Mucosa of gallbladder (tissue), 1 donor: ENCODE measurements around the gene CASP14. TPM values are rescaled to one million over a fixed set of nuclear protein-coding genes. Genes with fewer than 3 reads are reported as not detected.
"Not testable (repeated sequence)": the region's sequence is repeated elsewhere in the genome, so short reads cannot be mapped to it uniquely, and the experiment has no call there.

Source experiments
- DNase-seq: peaks from one replicate; pipeline ENCODE4 v3.0.0-alpha.2; 2020; ENCODE audit warnings: low spot score
- total RNA-seq: library from RNA; stranded (reverse); gene quantifications from one replicate; pipeline ENCODE4 v1.2.1, GENCODE V29; 2021
- donor health status: DM: no; HTN: no; CAD: no.

The CASP14 gene, protein sequence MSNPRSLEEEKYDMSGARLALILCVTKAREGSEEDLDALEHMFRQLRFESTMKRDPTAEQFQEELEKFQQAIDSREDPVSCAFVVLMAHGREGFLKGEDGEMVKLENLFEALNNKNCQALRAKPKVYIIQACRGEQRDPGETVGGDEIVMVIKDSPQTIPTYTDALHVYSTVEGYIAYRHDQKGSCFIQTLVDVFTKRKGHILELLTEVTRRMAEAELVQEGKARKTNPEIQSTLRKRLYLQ
- total RNA-seq: not detected

DNA sequence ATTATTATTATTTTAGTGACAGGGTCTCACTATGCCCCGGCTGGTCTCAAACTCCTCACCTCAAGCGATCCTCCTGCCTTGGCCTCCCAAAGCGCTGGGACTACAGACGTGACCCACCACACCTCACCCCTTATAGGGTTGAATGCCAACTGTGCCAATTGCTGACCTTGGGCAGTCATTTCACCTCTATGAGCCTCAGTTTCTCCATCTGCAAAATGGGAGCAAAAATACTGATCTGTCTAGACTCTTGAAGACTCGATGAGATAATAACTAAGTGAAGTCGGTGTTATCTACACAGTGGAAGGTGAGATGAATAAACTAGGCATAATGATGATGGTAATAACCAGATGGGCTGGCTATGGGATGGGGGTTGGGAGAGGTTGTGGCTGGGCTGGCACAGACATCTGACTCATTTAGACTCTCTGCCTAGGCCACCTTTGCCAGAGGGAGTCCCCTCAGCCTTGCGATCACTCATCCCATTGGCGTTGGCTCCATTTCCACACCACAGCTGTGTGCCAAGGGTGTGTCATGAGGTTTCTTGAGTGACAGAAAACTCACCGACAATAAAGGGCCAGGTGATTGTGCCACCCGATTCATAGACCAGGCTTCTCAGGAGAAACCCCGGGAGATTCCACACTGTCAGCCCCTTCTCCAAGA lies at the start of gene CASP14:
Gene CASP14 (plus strand): TSS at position 596 of the 657 bp plus-strand sequence. CDS start 2,772 bp downstream, outside the sequence.
- no peak for DNase-seq

DNA sequence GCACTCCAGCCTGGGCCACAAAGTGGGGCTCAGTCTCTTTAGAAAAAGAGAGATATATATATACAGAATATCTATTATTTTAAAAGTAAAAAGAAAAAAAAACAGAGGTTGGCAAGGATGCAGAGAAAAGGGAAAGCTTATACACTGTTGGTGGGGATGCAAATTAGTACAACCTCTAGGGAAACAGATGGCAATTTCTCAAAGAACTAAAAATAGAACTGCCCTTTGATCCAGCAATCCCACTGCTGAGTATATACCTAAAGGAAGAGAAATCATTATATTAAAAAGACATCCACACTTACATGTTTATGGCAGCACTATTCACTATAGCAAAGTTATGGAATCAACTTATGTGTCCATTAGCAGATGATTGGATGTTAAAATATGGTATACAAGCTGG lies 41.0 kb upstream of the CASP14 start:
- DNase-seq: no peak

DNA sequence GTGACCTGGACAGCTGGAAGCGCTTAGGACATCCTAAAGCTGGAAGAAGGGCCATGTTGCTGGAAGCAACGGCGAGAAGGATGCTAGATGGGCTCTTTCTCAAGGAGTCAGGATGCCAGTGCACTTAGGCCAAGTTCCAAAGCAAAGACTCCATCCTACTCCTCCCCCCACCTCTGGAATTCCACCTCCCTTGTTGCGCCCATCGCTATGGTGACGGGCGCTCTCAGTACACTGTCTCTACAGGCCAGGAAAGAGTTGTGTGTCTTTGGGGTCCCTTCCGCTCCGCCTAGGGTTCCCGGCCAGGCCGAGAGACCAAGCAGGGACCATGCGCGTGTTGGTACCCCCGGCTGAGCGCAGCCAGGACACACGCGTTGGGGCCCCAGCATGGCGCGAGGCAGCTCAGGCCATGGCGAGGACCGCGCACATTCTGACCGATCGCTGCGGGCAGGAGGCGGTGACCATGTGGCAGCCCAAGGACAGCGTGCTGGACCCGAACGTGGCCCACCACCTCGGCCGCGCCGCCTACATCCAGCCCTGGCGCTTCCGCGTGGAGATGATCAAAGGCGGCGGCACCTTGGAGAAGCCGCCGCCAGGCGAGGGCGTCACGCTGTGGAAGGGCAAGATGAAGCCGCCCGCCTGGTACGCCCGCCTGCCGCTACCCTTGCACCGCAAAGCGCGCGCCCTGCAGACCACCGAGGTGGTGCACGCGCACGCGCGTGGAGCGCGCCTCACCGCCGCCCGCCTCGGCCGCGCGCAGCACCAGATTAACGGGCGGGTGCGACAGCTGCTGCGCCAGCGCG lies 38.6 kb upstream of the CASP14 start:
- no peak for DNase-seq

DNA sequence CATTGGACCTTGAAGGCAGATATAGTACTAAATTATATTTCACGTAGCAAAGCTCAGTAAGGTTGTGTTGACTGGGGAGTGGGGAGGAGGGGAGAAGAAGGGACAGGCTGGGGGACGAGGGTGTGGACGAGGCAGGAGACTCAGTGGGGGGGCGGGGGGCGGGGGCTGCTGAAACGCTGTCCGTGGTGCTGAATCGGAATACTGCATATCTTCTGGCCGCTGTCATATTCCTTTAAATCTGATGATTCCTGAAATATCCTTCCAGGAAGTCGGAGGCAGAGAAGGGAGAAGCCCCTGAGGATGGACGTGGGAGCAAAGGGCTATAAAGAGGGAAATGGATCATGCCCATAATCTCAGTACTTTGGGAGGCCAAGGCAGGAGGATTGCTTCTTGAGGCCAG lies 34.7 kb upstream of the CASP14 start:
- DNase-seq: no peak

DNA sequence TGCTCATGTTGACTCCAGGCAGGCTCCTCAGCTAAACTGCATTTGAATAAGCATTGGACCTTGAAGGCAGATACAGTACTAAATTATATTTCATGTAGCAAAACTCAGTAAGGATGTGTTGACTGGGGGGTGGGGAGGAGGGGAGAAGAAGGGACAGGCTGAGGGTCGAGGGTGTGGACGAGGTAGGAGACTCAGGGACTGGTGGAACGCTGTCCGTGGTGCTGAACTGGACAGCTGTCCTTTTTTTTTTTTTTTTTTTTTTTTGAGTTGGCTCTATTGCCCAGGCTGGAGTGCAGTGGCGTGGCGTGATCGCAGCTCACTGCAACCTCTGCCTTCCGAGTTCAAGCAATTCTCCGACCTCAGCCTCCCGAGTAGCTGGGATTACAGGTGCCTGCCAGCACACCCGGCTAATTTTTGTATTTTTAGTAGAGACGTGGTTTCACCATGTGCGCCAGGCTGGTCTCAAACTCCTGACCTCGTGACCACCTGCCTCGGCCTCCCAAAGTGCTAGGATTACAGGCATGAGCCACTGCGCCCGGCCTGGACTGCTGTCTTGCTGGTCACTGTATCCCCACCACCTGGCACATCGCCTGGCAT lies 33.2 kb upstream of the CASP14 start:
- no peak for DNase-seq

DNA sequence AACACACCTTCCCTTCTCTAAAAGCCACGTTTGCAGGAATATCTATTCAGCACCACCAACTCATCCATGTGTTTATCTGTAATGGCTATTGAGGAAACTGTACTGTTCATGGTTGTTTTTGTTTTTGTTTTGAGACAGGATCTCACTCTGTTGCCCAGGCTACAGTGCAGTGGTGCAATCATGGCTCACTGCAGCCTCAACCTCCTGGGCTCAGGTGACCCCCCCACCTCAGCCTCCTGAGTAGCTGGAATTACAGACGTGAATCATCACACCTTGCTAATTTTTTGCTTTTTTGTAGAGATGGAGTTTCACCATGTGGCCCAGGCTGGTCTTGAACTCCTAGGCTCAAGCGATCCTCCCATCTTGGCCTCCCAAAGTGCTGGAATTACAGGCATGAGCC lies 30.4 kb upstream of the CASP14 start:
- not testable (repeated sequence) for DNase-seq

DNA sequence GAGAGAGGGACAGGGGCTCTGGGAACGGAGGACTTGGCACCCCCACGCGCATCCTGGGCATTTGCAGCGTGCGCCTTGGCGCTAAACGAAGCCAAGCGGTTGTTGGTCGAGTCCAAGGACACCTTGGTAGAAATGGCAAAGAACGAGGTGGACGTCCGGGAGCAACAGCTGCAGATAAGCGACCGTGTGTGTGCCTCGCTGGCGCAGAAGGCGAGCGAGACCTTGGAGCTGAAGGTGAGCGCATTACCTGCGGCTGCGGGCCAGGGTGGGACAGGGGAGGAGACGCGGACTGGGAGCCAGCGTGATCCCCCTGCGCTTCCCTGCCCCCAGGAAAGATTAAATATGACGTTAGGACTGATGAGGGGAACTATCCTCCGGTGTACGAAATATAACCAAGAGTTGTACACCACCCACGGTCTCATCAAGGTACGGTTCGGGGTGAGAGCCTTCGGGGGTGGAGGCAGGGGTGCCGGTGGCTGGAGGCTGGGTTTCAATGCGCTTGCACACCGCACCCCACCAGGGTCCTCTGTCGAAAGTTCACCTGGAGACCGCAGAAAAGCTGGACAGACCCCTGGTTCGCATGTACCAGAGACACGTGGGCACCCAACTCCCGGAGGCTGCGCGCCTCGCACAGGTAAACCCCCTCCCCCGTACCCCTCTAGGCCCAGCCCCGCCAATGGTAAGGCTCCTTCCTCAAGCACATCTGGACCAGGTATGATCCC lies 27.8 kb upstream of the CASP14 start:
- DNase-seq: no peak

DNA sequence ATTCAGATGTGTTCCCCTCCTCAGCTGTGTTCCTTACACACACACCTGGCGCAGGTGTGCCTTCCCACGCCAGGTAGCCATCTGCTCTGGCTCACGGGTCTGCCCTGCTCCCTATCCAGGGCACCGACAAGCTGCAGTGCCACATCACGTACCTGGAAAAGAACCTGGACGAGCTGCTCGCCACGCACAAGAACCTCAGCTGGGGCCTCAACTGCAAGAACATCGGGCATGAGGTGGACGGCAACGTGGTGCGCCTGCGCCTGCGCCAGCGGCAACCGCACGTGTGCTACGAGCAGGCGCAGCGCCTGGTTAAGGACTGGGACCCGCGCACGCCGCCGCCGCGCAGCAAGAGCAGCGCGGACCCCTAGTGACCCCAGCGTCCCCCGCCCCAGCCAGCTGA lies 26.5 kb upstream of the CASP14 start:
- DNase-seq: no peak

DNA sequence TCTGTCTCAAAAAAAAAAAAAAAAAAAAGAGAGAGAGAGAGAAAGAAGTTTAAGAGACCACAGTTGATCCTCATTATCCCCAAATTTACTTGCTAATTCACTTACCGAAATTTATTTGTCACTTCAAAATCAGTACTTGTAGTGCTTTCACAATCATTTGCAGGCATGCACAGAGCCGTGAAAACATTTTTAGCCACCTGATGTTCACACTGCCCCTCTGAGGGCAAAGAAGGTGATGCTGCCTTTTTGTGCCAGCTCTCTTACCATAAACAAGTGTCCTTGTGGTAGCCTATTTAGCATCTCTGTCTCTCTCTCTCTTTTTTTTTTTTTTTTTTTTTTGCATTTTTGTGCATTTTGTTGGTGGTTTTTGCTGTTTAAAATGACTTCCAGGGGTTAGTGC lies 24.1 kb upstream of the CASP14 start:
- no peak for DNase-seq

DNA sequence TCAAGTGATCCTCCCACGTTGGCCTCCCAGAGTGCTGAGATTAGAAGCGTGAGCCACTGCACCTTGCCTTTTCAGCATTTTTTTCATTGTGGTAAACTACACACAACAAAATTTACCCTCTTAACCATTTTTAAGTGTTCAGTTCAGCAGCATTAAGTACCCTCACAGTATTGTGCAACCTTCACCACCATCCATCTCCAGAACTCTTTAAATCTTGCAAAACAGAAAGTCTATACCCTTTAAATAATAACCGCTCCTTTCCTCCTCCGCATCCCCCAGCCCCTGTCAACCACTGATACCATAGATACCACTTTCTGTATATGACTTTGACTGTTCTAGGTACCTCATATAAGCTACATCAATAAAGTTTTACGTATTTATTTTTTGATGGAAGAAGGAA lies 20.8 kb upstream of the CASP14 start:
- DNase-seq: no peak

DNA sequence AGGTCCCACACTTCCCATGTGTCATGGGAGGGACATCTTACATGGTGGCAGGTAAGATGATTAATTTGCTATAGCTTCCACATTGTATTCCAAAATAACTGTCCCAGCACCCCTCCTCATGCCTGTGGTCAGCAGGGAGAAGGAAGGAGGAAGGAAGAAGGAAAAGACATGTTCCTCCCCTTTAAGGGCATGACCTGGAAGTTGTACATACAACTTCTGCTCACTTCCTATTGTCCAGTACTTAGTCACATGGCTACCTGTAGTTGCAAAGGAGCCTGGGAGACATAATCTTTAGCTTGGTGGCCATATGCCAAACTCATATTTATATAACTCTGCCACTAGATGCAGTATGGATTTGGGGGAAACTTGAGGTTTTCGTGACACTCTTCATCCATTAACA lies 17.6 kb upstream of the CASP14 start:
- DNase-seq: no peak

DNA sequence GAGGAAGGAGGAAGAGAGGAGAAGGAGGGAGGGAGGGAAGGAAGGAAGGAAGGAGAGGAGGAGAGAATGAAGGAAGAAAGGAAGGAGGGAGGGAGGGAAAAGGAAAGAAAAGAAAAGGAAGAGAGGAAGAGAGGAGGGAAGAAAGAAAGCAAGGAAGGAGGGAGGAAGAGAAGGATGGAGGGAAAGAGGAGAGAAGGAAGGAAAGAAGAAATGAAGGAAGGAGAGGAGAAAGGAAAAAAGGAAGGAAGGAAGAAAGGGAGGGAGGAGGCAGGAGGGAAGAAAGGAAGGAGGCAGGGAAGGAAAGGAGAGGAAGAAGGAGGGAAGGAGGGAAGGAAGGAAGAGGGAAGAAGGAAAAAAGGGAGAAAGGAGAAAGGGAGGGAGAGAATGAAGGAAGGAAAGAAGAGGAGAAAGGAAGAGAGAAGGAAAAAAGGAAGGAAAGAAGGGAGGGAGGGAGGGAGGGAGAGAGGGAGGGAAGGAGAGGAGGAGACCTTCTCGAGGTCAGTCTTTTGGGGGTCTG lies 13.4 kb upstream of the CASP14 start:
- DNase-seq: no peak

DNA sequence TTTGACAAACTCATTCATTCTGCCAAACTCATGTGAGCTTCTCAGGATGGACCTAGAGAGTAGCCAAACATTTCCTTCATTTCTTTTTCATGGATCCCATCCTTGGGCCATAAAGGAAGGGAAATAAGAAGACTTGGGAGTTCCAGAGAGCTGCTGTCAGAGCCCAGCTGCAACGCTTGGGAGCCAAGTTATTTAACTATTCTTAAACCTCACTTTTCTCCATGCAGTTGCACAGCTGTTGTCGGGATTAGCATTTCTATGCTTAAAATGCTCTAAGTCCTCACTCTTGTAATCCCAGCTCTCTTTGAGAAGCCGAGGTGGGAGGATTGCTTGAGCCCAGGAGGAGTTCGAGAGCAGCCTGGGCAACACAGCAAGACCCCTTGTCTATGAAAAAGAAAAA lies 11.7 kb upstream of the CASP14 start:
- DNase-seq: no peak

DNA sequence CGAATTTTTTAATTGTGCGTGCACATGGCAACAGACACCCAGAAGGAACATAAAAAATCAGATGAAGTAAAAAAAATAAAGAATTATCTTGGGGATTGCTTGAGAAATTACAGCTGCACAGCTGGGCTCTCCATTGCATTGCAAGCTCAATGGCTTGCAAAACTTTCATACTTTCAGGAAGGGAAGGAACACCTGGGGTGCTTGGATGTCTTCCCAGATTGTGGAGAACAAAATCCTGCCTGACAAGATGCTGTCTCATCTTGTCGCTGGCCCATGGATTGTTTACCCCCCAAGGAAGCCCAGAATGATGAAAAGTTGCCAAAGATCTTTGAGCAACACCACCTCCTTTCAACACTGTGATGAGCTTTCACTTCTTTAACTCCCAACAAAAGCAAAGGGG lies 11.0 kb upstream of the CASP14 start:
- no peak for DNase-seq

DNA sequence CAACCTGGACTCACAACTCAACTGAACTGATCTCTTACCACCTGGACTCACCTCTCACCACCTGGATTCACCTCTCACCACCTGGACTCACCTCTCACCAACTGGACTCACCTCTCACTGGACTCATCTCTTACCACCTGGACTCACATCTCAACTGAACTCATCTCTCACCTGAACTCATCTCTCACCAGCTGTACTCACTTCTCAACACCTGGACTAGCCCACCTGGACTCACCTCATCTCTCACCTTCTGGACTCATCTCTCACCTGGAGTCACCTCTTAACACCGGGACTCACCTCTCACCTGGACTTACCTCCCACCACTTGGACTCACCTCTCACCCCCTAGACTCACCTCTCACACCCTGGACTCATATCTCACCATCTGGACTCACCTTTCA lies 7.3 kb upstream of the CASP14 start:
- no peak for DNase-seq

DNA sequence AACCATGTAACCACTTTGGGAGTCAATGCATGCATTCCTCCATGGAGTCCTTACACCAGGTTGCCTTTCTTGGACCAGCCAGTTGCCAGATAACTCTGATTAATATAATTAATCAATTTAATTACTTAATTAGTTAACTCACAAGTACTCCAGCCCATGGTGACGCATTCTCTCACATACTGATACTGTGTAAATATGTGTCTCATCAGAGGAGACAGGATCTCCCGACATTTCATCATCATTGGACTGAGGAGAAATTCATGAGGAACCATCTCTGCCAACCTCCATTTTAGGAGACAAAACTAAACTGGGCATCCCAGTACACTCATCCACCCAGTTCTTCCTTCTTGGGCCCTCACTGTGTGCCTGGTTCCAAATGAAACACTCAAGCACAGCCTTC lies 6.5 kb upstream of the CASP14 start:
- DNase-seq: no peak

DNA sequence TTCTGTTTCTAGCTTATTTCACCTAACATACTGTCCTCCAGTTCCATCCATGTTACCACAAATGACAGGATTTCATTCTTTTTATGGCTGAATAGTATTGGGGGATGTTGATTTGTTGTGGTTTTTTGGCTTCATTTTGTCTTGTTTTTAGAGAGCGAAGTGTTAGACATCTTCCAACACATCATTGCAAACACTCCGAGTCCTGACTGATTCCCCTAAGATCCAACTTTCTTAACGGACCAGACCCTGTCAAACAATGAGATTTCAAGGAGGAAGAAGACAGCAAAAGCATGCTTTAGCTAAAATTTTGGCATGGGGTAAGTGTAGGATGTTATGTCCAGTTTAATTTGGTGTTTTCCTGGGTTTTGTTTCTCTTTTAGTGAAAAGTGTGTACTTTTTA lies 3.8 kb upstream of the CASP14 start:
- no peak for DNase-seq

DNA sequence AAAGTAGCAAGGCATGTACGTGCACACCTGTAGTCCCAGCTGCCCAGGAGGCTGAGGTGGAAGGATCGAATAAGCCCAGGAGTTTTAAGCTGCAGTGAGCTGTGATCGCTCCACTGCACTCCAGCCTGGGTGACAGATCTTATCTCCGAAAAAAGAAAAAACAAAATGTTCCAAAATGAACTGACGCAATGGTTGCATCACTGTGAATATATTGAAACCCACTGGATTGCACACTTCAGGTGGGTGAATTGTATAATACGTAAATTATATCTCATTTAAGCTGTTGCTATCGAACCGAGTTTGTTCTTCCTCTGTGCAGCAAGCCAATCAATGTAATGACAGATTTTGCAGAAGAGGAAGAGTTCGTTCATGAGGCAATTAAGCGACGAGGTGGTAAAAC lies 1.6 kb upstream of the CASP14 start:
- DNase-seq: no peak

DNA sequence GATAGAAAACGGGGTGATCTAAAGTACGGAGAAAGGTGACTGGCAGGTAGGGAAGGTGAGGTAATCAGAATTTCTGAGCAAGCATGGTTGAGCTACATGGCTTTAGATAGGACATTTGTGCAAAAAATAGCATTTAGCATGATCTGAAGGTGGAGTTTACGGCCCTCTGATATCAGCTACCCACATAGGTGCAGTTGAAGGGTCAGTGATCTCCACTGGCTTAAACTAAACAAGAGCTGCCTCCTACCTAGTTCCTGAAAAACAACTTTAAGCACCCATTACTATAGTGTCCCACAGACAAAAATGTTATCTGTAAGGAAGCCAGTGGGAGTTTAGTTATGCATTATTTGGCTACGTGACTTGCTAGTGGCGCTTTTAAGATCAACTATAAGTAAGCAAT lies 1.2 kb upstream of the CASP14 start:
- no peak for DNase-seq

DNA sequence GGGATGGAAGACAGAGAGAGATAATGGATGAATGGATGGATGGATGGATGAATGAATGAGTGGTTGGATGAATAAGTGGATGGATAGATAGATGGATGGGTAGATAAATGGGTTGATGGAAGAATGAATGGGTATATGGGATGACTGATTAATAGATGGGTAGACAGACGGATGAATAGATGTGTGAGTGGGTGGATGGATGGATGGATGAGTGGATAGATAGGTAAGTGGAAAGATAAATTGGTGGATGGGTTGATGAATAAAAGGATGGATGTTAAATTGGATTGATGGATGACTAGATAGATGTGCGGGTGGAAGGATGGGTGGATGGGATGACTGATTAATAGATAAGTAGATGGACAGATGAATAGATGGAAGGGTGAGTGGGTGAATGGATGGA lies 1.4 kb downstream of the CASP14 start:
- DNase-seq: no peak

DNA sequence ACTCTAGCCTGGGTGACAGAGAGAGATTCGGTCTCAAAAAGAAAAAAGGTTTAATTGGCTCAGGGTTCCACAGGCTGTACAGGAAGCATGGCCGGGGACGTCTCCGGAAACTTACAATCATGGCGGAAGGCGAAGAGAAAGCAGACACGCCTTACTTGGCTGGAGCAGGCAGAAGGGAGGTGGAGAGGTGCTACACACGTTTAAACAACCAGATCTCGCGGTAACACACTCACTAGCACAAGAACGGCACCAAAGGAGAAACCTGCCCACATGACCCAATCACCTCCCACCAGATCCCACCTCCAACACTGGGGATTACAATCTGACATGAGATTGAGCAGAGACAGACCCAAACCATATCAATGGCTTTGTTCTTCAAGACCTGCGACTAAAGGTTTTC lies 12.8 kb downstream of the CASP14 start:
- no peak for DNase-seq

DNA sequence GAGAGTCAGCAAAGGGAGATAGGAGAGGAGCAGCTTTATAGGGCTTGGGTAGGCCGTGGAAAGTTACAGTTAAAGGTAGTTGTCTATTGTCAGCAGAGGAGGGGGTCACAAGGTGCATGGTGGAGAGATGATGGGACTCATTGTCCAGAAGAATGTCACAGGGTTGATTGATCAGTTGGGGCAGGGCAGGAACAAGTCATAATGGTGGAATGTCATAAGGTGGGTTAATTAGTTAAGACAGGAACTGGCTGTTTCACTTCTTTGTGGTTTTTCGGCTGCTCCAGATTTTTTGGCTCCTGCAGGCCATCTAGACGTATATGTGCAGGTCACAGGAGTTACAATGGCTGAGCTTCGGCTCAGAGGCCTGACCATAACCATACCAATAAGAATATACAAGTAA lies 21.1 kb downstream of the CASP14 start:
- DNase-seq: not testable (repeated sequence)
